Esophagus squamous epithelium (tissue), 5 donors: Measurements from ENCODE around the gene B4GALT5. TPM values are rescaled to one million over a fixed set of nuclear protein-coding genes. Genes with fewer than 3 reads are reported as not detected.

Experiments
- DNase-seq: peaks from one replicate; lab custom pipeline; 2025; lab: John Stamatoyannopoulos, UW
- H3K27ac ChIP-seq, 4 donors: fragments of 200-600 bp; sonication (generic); one replicate each; pipeline ENCODE4 v1.5.1; 2016 to 2019; ENCODE audit warnings: mild to moderate bottlenecking in 1 of 4
- H3K27me3 ChIP-seq, 4 donors: fragments of 200-600 bp; sonication (generic); 1 replicate in 3 of 4; 2 replicates in 1 of 4; pipeline versions ENCODE4 v1.5.1 to v1.6.0; 2017 to 2021; ENCODE audit warnings: antibody characterized with exemption in 1 of 4
- H3K36me3 ChIP-seq, 3 donors: fragments of 200-600 bp; sonication (generic); one replicate each; pipeline ENCODE4 v1.5.1; 2016 to 2019
- H3K4me1 ChIP-seq, 3 donors: fragments of 200-600 bp; sonication (generic); one replicate each; pipeline ENCODE4 v1.5.1; 2017 to 2019
- H3K4me3 ChIP-seq, 4 donors: fragments of 200-600 bp; sonication (generic); 1 replicate in 3 of 4; 2 replicates in 1 of 4; pipeline ENCODE4 v1.5.1; 2016 to 2019; ENCODE audit warnings: mild to moderate bottlenecking in 2 of 4, moderate library complexity in 1 of 4
- H3K9me3 ChIP-seq, 3 donors: fragments of 200-600 bp; sonication (generic); one replicate each; pipeline ENCODE4 v1.5.1; 2016 to 2019
- CTCF ChIP-seq, 6 experiments: fragments of 450-650 bp in 4 of 6; fragments of 200-600 bp in 2 of 6; sonication (generic) in 2 of 6; IDR thresholded peaks; one replicate each; pipeline ENCODE4 v1.5.1; 2016 to 2019; ENCODE audit warnings: antibody characterized with exemption in 6 of 6, mild to moderate bottlenecking in 4 of 6, moderate library complexity in 4 of 6
- POLR2A ChIP-seq, 4 donors: fragments of 450-650 bp; IDR thresholded peaks; one replicate each; pipeline ENCODE4 v1.6.1; 2017; ENCODE audit warnings: antibody characterized with exemption in 4 of 4, mild to moderate bottlenecking in 4 of 4, moderate library complexity in 3 of 4
- WGBS, 2 donors: methylation state at CpG; one replicate each; pipeline ENCODE4 v1.1.5; 2018; 5-methylcytosine and 5-hydroxymethylcytosine counted together
- intact Hi-C: fragments of 100-400 bp; cut with DNase I; formaldehyde crosslinking; loops from one replicate; pipeline ENCODE4 v1.15.0; 2022
- total RNA-seq, 4 donors: library from RNA; depleted of rRNA; stranded (reverse); fragments of >200 nt; gene quantifications; one replicate each; pipeline ENCODE4 v1.1.0, GENCODE V29; 2016
- donor health status: DM: yes; HTN: yes; CAD: no.

B4GALT5 gene
- total RNA-seq, 4 donors from 2014 or later = 24.1 to 34.2 (median 25.7) TPM

GRCh38 chr20:49677777-49678758, 35.6 kb downstream of the B4GALT5 start:
- 62 to 67% methylated on average over 11 of the region's 11 CpGs for WGBS, 2 donors
- H3K4me1 ChIP-seq = peaks cover 24 to 94% (median 75%) of the 10 kb centered on the region in 3 donors

GRCh38 chr20:49676581-49677291, 36.9 kb downstream of the B4GALT5 start:
- peak overlapping the region; percentile 40 to 72 (median 60) for H3K27ac ChIP-seq
- peaks cover 24 to 98% (median 70%) of the 10 kb centered on the region in 3 donors for H3K4me1 ChIP-seq
- H3K9me3 ChIP-seq = no peaks in the 10 kb centered on the region
- TF ChIP-seq CTCF (IDR thresholded peaks at IDR 0.05) = no peak
- no peak for TF ChIP-seq POLR2A (IDR thresholded peaks at IDR 0.05)
- no peaks in the 10 kb centered on the region for H3K27me3 ChIP-seq
- H3K4me3 ChIP-seq = no peak overlapping the region
- intact Hi-C loops = no loop called here
- 45 to 46% methylated on average over 6 of the region's 6 CpGs for WGBS, 2 donors
- DNase-seq = no peak
- H3K36me3 ChIP-seq = peaks cover 0 to 3% (median 0%) of the 10 kb centered on the region in 3 donors

More at GRCh38 chr20:49677777-49678758, 35.6 kb downstream of the B4GALT5 start:
- Histone ChIP-seq H3K9me3 (no peaks in the 10 kb centered on the region), H3K27me3 (no peaks in the 10 kb centered on the region), H3K4me3 (peak overlapping the region in 1 of 4 donors; percentile 16), H3K36me3 (peaks cover 0 to 16% (median 0%) of the 10 kb centered on the region in 3 donors), H3K27ac (peak overlapping the region; percentile 40 to 85 (median 60))
- TF ChIP-seq POLR2A (IDR thresholded peaks at IDR 0.05) (no peak), CTCF (IDR thresholded peaks at IDR 0.05) (no peak)
- intact Hi-C loops = no loop called here
- no peak for DNase-seq

GRCh38 chr20:49675368-49676151, 38.1 kb downstream of the B4GALT5 start:
- no peak overlapping the region for H3K4me3 ChIP-seq

More at GRCh38 chr20:49675368-49676151, 38.1 kb downstream of the B4GALT5 start:
- TF ChIP-seq CTCF (IDR thresholded peaks at IDR 0.05) = no peak
- intact Hi-C loops = no loop called here
- Histone ChIP-seq H3K27me3 (no peaks in the 10 kb centered on the region), H3K36me3 (no peaks in the 10 kb centered on the region), H3K27ac (peak overlapping the region; percentile 12 to 72 (median 60)), H3K9me3 (no peaks in the 10 kb centered on the region), H3K4me1 (peaks cover 24 to 98% (median 70%) of the 10 kb centered on the region in 3 donors)
- 63 to 66% methylated on average over 9 of the region's 9 CpGs for WGBS, 2 donors
- no peak for DNase-seq
